ENCODE measurements around the gene WSB2.
A peak's percentile ranks its signal among the peaks of the same experiment; 100 is the strongest.

Gene WSB2

GRCh38 chr12:118101051-118101450, 40.1 kb upstream of the WSB2 start:
- no peak overlapping the region for H4K8ac ChIP-seq (ENCODE audit: low read depth, low read length)
- H3K23ac ChIP-seq (ENCODE audit: low read depth, low read length, poor library complexity): no peak overlapping the region
- H3K9me3 ChIP-seq (replicated peaks in 1 of 2; ENCODE audit: control insufficient read depth in 2 of 2, insufficient read depth in 1 of 2, low read depth in 1 of 2, low read length in 2 of 2): no peaks in the 10 kb centered on the region
- no peak overlapping the region for H3K4me3 ChIP-seq (ENCODE audit: low read length in 2 of 2)
- no peak overlapping the region for H4K91ac ChIP-seq (ENCODE audit: low read depth, low read length, poor library complexity)
- no peaks in the 10 kb centered on the region for H3K27me3 ChIP-seq (ENCODE audit: control insufficient read depth in 3 of 3, insufficient read depth in 3 of 3, low read depth in 1 of 3, low read length in 3 of 3)
- no peak overlapping the region for H2AFZ ChIP-seq (ENCODE audit: low read length)
- DNase-seq (ENCODE audit: low spot score): no peak
- no peak overlapping the region for H2AK5ac ChIP-seq (ENCODE audit: low read depth, low read length)
- H3K9ac ChIP-seq (ENCODE audit: low read depth, low read length, poor library complexity): peak overlapping the region; percentile 60
- no peak overlapping the region for H2BK15ac ChIP-seq (ENCODE audit: low read length)
- no CpG with 5 or more reads among the region's 3 CpGs for WGBS, 2 donors (ENCODE audit: extremely low coverage in 2 of 2, insufficient read length in 2 of 2, insufficient replicate concordance in 1 of 2)
- H3K4me2 ChIP-seq (ENCODE audit: insufficient read depth, low read length, poor library complexity, severe bottlenecking): no peak overlapping the region
- H3K4ac ChIP-seq (ENCODE audit: low read length): no peak overlapping the region
- peaks cover 0 to 6% of the 10 kb centered on the region in 2 donors for H3K36me3 ChIP-seq (replicated peaks in 1 of 2; ENCODE audit: control insufficient read depth in 2 of 2, insufficient read depth in 2 of 2, low read length in 2 of 2)
- H2BK5ac ChIP-seq (ENCODE audit: low read length): no peak overlapping the region
- H3K79me1 ChIP-seq (ENCODE audit: low read depth, low read length): peaks cover 2% of the 10 kb centered on the region
- H2BK120ac ChIP-seq (ENCODE audit: low read depth, low read length): no peak overlapping the region
- H3K27ac ChIP-seq (replicated peaks; ENCODE audit: low read length): no peak overlapping the region
- peaks cover 3 to 5% of the 10 kb centered on the region in 2 donors for H3K4me1 ChIP-seq (ENCODE audit: control insufficient read depth in 2 of 2, insufficient read depth in 1 of 2, low read depth in 1 of 2, low read length in 2 of 2)
- H2BK12ac ChIP-seq (ENCODE audit: low read length): no peak overlapping the region
- no peak overlapping the region for H3K14ac ChIP-seq (ENCODE audit: low read length)
- no peak overlapping the region for H3K18ac ChIP-seq (ENCODE audit: low read length)

- Histone ChIP-seq H4K8ac (ENCODE audit: low read depth, low read length) (no peak overlapping the region), H3K4ac (ENCODE audit: low read length) (no peak overlapping the region), H3K9ac (ENCODE audit: low read depth, low read length, poor library complexity) (no peak overlapping the region), H3K36me3 (replicated peaks in 1 of 2; ENCODE audit: control insufficient read depth in 2 of 2, insufficient read depth in 2 of 2, low read length in 2 of 2) (peaks cover 3 to 12% of the 10 kb centered on the region in 2 donors), H2BK120ac (ENCODE audit: low read depth, low read length) (no peak overlapping the region), H2BK5ac (ENCODE audit: low read length) (no peak overlapping the region), H2BK12ac (ENCODE audit: low read length) (no peak overlapping the region), H3K9me3 (replicated peaks in 1 of 2; ENCODE audit: control insufficient read depth in 2 of 2, insufficient read depth in 1 of 2, low read depth in 1 of 2, low read length in 2 of 2) (peaks cover 0 to 1% of the 10 kb centered on the region in 2 donors), H2AK5ac (ENCODE audit: low read depth, low read length) (no peak overlapping the region), H3K4me3 (ENCODE audit: low read length in 2 of 2) (no peak overlapping the region), H3K79me1 (ENCODE audit: low read depth, low read length) (peaks cover 5% of the 10 kb centered on the region), H3K18ac (ENCODE audit: low read length) (no peak overlapping the region), H3K23ac (ENCODE audit: low read depth, low read length, poor library complexity) (no peak overlapping the region), H2BK15ac (ENCODE audit: low read length) (no peak overlapping the region), H3K4me2 (ENCODE audit: insufficient read depth, low read length, poor library complexity, severe bottlenecking) (no peak overlapping the region), H3K27ac (replicated peaks; ENCODE audit: low read length) (no peak overlapping the region), H3K14ac (ENCODE audit: low read length) (no peak overlapping the region), H3K4me1 (ENCODE audit: control insufficient read depth in 2 of 2, insufficient read depth in 1 of 2, low read depth in 1 of 2, low read length in 2 of 2) (peaks cover 3 to 5% of the 10 kb centered on the region in 2 donors), H2AFZ (ENCODE audit: low read length) (no peak overlapping the region), H4K91ac (ENCODE audit: low read depth, low read length, poor library complexity) (no peak overlapping the region), H3K27me3 (ENCODE audit: control insufficient read depth in 3 of 3, insufficient read depth in 3 of 3, low read depth in 1 of 3, low read length in 3 of 3) (no peaks in the 10 kb centered on the region)
- WGBS, 2 donors (ENCODE audit: extremely low coverage in 2 of 2, insufficient read length in 2 of 2, insufficient replicate concordance in 1 of 2): no CpG with 5 or more reads among the region's 12 CpGs
- DNase-seq (ENCODE audit: low spot score): no peak
Observed at GRCh38 chr12:118098911-118099671, 38.1 kb upstream of the WSB2 start.

- Histone ChIP-seq H3K79me1 (ENCODE audit: low read depth, low read length) (peaks cover 5% of the 10 kb centered on the region), H2BK15ac (ENCODE audit: low read length) (no peak overlapping the region), H3K18ac (ENCODE audit: low read length) (no peak overlapping the region), H3K36me3 (replicated peaks in 1 of 2; ENCODE audit: control insufficient read depth in 2 of 2, insufficient read depth in 2 of 2, low read length in 2 of 2) (peaks cover 3 to 13% of the 10 kb centered on the region in 2 donors), H3K27me3 (ENCODE audit: control insufficient read depth in 3 of 3, insufficient read depth in 3 of 3, low read depth in 1 of 3, low read length in 3 of 3) (no peaks in the 10 kb centered on the region), H3K9me3 (replicated peaks in 1 of 2; ENCODE audit: control insufficient read depth in 2 of 2, insufficient read depth in 1 of 2, low read depth in 1 of 2, low read length in 2 of 2) (peaks cover 0 to 1% of the 10 kb centered on the region in 2 donors), H3K9ac (ENCODE audit: low read depth, low read length, poor library complexity) (no peak overlapping the region), H3K4me3 (ENCODE audit: low read length in 2 of 2) (no peak overlapping the region), H2AFZ (ENCODE audit: low read length) (peak overlapping the region; percentile 32), H3K27ac (replicated peaks; ENCODE audit: low read length) (no peak overlapping the region), H3K23ac (ENCODE audit: low read depth, low read length, poor library complexity) (no peak overlapping the region), H3K14ac (ENCODE audit: low read length) (no peak overlapping the region), H3K4me2 (ENCODE audit: insufficient read depth, low read length, poor library complexity, severe bottlenecking) (no peak overlapping the region), H3K4ac (ENCODE audit: low read length) (no peak overlapping the region), H4K8ac (ENCODE audit: low read depth, low read length) (no peak overlapping the region), H3K4me1 (ENCODE audit: control insufficient read depth in 2 of 2, insufficient read depth in 1 of 2, low read depth in 1 of 2, low read length in 2 of 2) (peaks cover 3 to 5% of the 10 kb centered on the region in 2 donors), H2BK120ac (ENCODE audit: low read depth, low read length) (no peak overlapping the region), H2BK5ac (ENCODE audit: low read length) (no peak overlapping the region), H4K91ac (ENCODE audit: low read depth, low read length, poor library complexity) (no peak overlapping the region), H2BK12ac (ENCODE audit: low read length) (no peak overlapping the region), H2AK5ac (ENCODE audit: low read depth, low read length) (no peak overlapping the region)
- DNase-seq (ENCODE audit: low spot score): no peak
- no CpG with 5 or more reads among the region's 3 CpGs for WGBS, 2 donors (ENCODE audit: extremely low coverage in 2 of 2, insufficient read length in 2 of 2, insufficient replicate concordance in 1 of 2)
Observed at GRCh38 chr12:118098401-118098800, 37.4 kb upstream of the WSB2 start.

- no peak overlapping the region for H3K4me3 ChIP-seq (ENCODE audit: low read length in 2 of 2)
- no peak overlapping the region for H2AK5ac ChIP-seq (ENCODE audit: low read depth, low read length)
- H3K36me3 ChIP-seq (replicated peaks in 1 of 2; ENCODE audit: control insufficient read depth in 2 of 2, insufficient read depth in 2 of 2, low read length in 2 of 2): peaks cover 3 to 36% of the 10 kb centered on the region in 2 donors
- H3K9ac ChIP-seq (ENCODE audit: low read depth, low read length, poor library complexity): no peak overlapping the region
- no peak overlapping the region for H2BK15ac ChIP-seq (ENCODE audit: low read length)
- no CpG with 5 or more reads among the region's 3 CpGs for WGBS, 2 donors (ENCODE audit: extremely low coverage in 2 of 2, insufficient read length in 2 of 2, insufficient replicate concordance in 1 of 2)
- no peak overlapping the region for H3K18ac ChIP-seq (ENCODE audit: low read length)
- no peak overlapping the region for H4K91ac ChIP-seq (ENCODE audit: low read depth, low read length, poor library complexity)
- H3K79me1 ChIP-seq (ENCODE audit: low read depth, low read length): peaks cover 5% of the 10 kb centered on the region
- no peak overlapping the region for H3K27ac ChIP-seq (replicated peaks; ENCODE audit: low read length)
- no peak overlapping the region for H3K14ac ChIP-seq (ENCODE audit: low read length)
- H3K4me1 ChIP-seq (ENCODE audit: control insufficient read depth in 2 of 2, insufficient read depth in 1 of 2, low read depth in 1 of 2, low read length in 2 of 2): peaks cover 2 to 5% of the 10 kb centered on the region in 2 donors
- H3K27me3 ChIP-seq (ENCODE audit: control insufficient read depth in 3 of 3, insufficient read depth in 3 of 3, low read depth in 1 of 3, low read length in 3 of 3): no peaks in the 10 kb centered on the region
- no peak overlapping the region for H3K23ac ChIP-seq (ENCODE audit: low read depth, low read length, poor library complexity)
- H4K8ac ChIP-seq (ENCODE audit: low read depth, low read length): no peak overlapping the region
- no peak overlapping the region for H2BK5ac ChIP-seq (ENCODE audit: low read length)
- no peak overlapping the region for H3K4ac ChIP-seq (ENCODE audit: low read length)
- no peak overlapping the region for H3K4me2 ChIP-seq (ENCODE audit: insufficient read depth, low read length, poor library complexity, severe bottlenecking)
- H2BK120ac ChIP-seq (ENCODE audit: low read depth, low read length): no peak overlapping the region
- peaks cover 0 to 1% of the 10 kb centered on the region in 2 donors for H3K9me3 ChIP-seq (replicated peaks in 1 of 2; ENCODE audit: control insufficient read depth in 2 of 2, insufficient read depth in 1 of 2, low read depth in 1 of 2, low read length in 2 of 2)
- H2AFZ ChIP-seq (ENCODE audit: low read length): no peak overlapping the region
- no peak for DNase-seq (ENCODE audit: low spot score)
- H2BK12ac ChIP-seq (ENCODE audit: low read length): no peak overlapping the region
Observed at GRCh38 chr12:118094039-118094438, 33.1 kb upstream of the WSB2 start.

Data from neuronal stem cell (in vitro differentiated cells).